ENCODE results near the gene EYS. TPM values are rescaled to one million over a fixed set of nuclear protein-coding genes. Genes with fewer than 3 reads are reported as not detected.
"Not testable (repeated sequence)": the region's sequence is repeated elsewhere in the genome, so short reads cannot be mapped to it uniquely, and the experiment has no call there.

Gene EYS
- total RNA-seq, 1 donor from 2014 or later, result not detected

- Mint-ChIP-seq H3K4me3 (ENCODE audit: unreplicated experiment) (no peak overlapping the region), H3K27ac (ENCODE audit: unreplicated experiment) (no peak overlapping the region), H3K36me3 (ENCODE audit: unreplicated experiment) (no peaks in the 10 kb centered on the region), H3K27me3 (ENCODE audit: unreplicated experiment) (no peaks in the 10 kb centered on the region), H3K9me3 (ENCODE audit: unreplicated experiment) (no peaks in the 10 kb centered on the region), H3K4me1 (ENCODE audit: unreplicated experiment) (peaks cover 25% of the 10 kb centered on the region)
- peak; percentile 59 for TF ChIP-seq CTCF (IDR thresholded peaks at IDR 0.05)
- DNase-seq (ENCODE audit: extremely low spot score, unreplicated experiment), result no peak
These were observed 1904.3 kb downstream of the EYS start for GRCh38 chr6:63802606-63803206.

GRCh38 chr6:63800386-63800785 lies 1906.6 kb downstream of the EYS start:
- Mint-ChIP-seq H3K27me3 (ENCODE audit: unreplicated experiment) (peaks cover 10% of the 10 kb centered on the region), H3K4me1 (ENCODE audit: unreplicated experiment) (peaks cover 10% of the 10 kb centered on the region)
- DNase-seq (ENCODE audit: extremely low spot score, unreplicated experiment); H3K4me3 Mint-ChIP-seq (ENCODE audit: unreplicated experiment); H3K27ac Mint-ChIP-seq (ENCODE audit: unreplicated experiment); H3K9me3 Mint-ChIP-seq (ENCODE audit: unreplicated experiment); H3K36me3 Mint-ChIP-seq (ENCODE audit: unreplicated experiment): not testable (repeated sequence)

GRCh38 chr6:63799813-63800212 lies 1907.2 kb downstream of the EYS start:
- Mint-ChIP-seq H3K27ac (ENCODE audit: unreplicated experiment) (no peak overlapping the region), H3K27me3 (ENCODE audit: unreplicated experiment) (peaks cover 15% of the 10 kb centered on the region), H3K4me3 (ENCODE audit: unreplicated experiment) (no peak overlapping the region), H3K36me3 (ENCODE audit: unreplicated experiment) (no peaks in the 10 kb centered on the region), H3K4me1 (ENCODE audit: unreplicated experiment) (peaks cover 7% of the 10 kb centered on the region), H3K9me3 (ENCODE audit: unreplicated experiment) (no peaks in the 10 kb centered on the region)
- TF ChIP-seq CTCF (IDR thresholded peaks at IDR 0.05), result no peak
- DNase-seq (ENCODE audit: extremely low spot score, unreplicated experiment), result no peak

GRCh38 chr6:63799313-63799712 lies 1907.7 kb downstream of the EYS start:
- Mint-ChIP-seq H3K27ac (ENCODE audit: unreplicated experiment) (no peak overlapping the region), H3K27me3 (ENCODE audit: unreplicated experiment) (peaks cover 17% of the 10 kb centered on the region), H3K4me1 (ENCODE audit: unreplicated experiment) (peaks cover 2% of the 10 kb centered on the region), H3K36me3 (ENCODE audit: unreplicated experiment) (no peaks in the 10 kb centered on the region), H3K9me3 (ENCODE audit: unreplicated experiment) (no peaks in the 10 kb centered on the region), H3K4me3 (ENCODE audit: unreplicated experiment) (no peak overlapping the region)
- TF ChIP-seq CTCF (IDR thresholded peaks at IDR 0.05), result no peak
- no peak for DNase-seq (ENCODE audit: extremely low spot score, unreplicated experiment)

- no peak for TF ChIP-seq CTCF (IDR thresholded peaks at IDR 0.05)
- H3K4me3 Mint-ChIP-seq (ENCODE audit: unreplicated experiment), result no peak overlapping the region
- no peaks in the 10 kb centered on the region for H3K9me3 Mint-ChIP-seq (ENCODE audit: unreplicated experiment)
- H3K36me3 Mint-ChIP-seq (ENCODE audit: unreplicated experiment), result no peaks in the 10 kb centered on the region
- no peak overlapping the region for H3K27ac Mint-ChIP-seq (ENCODE audit: unreplicated experiment)
- DNase-seq (ENCODE audit: extremely low spot score, unreplicated experiment), result no peak
- H3K4me1 Mint-ChIP-seq (ENCODE audit: unreplicated experiment), result no peaks in the 10 kb centered on the region
- peaks cover 20% of the 10 kb centered on the region for H3K27me3 Mint-ChIP-seq (ENCODE audit: unreplicated experiment)
These were observed 1908.6 kb downstream of the EYS start for GRCh38 chr6:63798378-63798777.

- DNase-seq (ENCODE audit: extremely low spot score, unreplicated experiment), result no peak
- Mint-ChIP-seq H3K4me1 (ENCODE audit: unreplicated experiment) (no peaks in the 10 kb centered on the region), H3K36me3 (ENCODE audit: unreplicated experiment) (no peaks in the 10 kb centered on the region), H3K27ac (ENCODE audit: unreplicated experiment) (no peak overlapping the region), H3K27me3 (ENCODE audit: unreplicated experiment) (peaks cover 24% of the 10 kb centered on the region), H3K4me3 (ENCODE audit: unreplicated experiment) (no peak overlapping the region), H3K9me3 (ENCODE audit: unreplicated experiment) (no peaks in the 10 kb centered on the region)
- TF ChIP-seq CTCF (IDR thresholded peaks at IDR 0.05), result no peak
These were observed 1909.3 kb downstream of the EYS start for GRCh38 chr6:63797721-63798120.
